NCI-H748 treated with DMSO at 0.1 percent for 48 hours (cell line): ENCODE results near the gene CYSRT1.

Experiments
- DNase-seq: peaks from one replicate; lab custom pipeline; 2025; lab: John Stamatoyannopoulos, UW

The CYSRT1 gene

GRCh38 chr9:137224830-137225694 is at the start of gene CYSRT1:
CYSRT1 (plus strand) TSS chr9:137225174; CDS start chr9:137225622, 448 bp downstream.
- DNase-seq: no peak

GRCh38 chr9:137175345-137175961 is 49.5 kb upstream of the CYSRT1 start:
- no peak for DNase-seq

- no peak for DNase-seq
These were observed 48.4 kb upstream of the CYSRT1 start for GRCh38 chr9:137176302-137177182.

GRCh38 chr9:137178201-137178938 is 46.6 kb upstream of the CYSRT1 start:
- no peak for DNase-seq

- DNase-seq: no peak
These were observed 45.9 kb upstream of the CYSRT1 start for GRCh38 chr9:137178939-137179630.

GRCh38 chr9:137179761-137180160 is 45.2 kb upstream of the CYSRT1 start:
- DNase-seq: no peak

GRCh38 chr9:137180491-137180890 is 44.5 kb upstream of the CYSRT1 start:
- no peak for DNase-seq

GRCh38 chr9:137181680-137182079 is 43.3 kb upstream of the CYSRT1 start:
- DNase-seq: no peak

- no peak for DNase-seq
These were observed 42.1 kb upstream of the CYSRT1 start for GRCh38 chr9:137182836-137183235.

GRCh38 chr9:137183980-137184595 is 40.9 kb upstream of the CYSRT1 start:
- no peak for DNase-seq

GRCh38 chr9:137184881-137185660 is 39.9 kb upstream of the CYSRT1 start:
- DNase-seq: no peak

GRCh38 chr9:137185921-137186320 is 39.1 kb upstream of the CYSRT1 start:
- no peak for DNase-seq

- no peak for DNase-seq
These were observed 38.6 kb upstream of the CYSRT1 start for GRCh38 chr9:137186385-137186784.

GRCh38 chr9:137187386-137187785 is 37.6 kb upstream of the CYSRT1 start:
- no peak for DNase-seq

GRCh38 chr9:137188086-137188489 is 36.9 kb upstream of the CYSRT1 start:
- no peak for DNase-seq

- peak; percentile 87 for DNase-seq
These were observed 36.3 kb upstream of the CYSRT1 start, which contains the start of the genes ANAPC2 and SSNA1 for GRCh38 chr9:137188490-137189296. ANAPC2 (minus strand) TSS chr9:137188560; CDS start chr9:137188532, 28 bp downstream. SSNA1 (plus strand) TSS chr9:137188676; CDS start chr9:137188727, 51 bp downstream.

- no peak for DNase-seq
These were observed 35.4 kb upstream of the CYSRT1 start for GRCh38 chr9:137189297-137190295.
